GM23248 (cell line): ENCODE measurements around the gene MYO1D. TPM values are rescaled to one million over a fixed set of nuclear protein-coding genes. Genes with fewer than 3 reads are reported as not detected.

Source experiments
- DNase-seq: peaks from one replicate; pipeline ENCODE4 v3.0.0-alpha.2; 2015
- H2AFZ ChIP-seq: fragments of 200-600 bp; sonication (generic); 2 replicates; pipeline ENCODE4 v1.6.1; 2016; ENCODE audit warnings: antibody characterized with exemption
- H3F3A ChIP-seq: fragments of 200-600 bp; sonication (generic); 2 replicates; pipeline ENCODE4 v1.6.1; 2016; ENCODE audit warnings: mild to moderate bottlenecking, antibody characterized with exemption, mixed run types; ENCODE audit not compliant: insufficient read depth
- H3K27ac ChIP-seq: fragments of 200-600 bp; sonication (generic); 2 replicates; pipeline ENCODE4 v1.5.1; 2016; ENCODE audit warnings: mild to moderate bottlenecking
- H3K27me3 ChIP-seq: fragments of 200-600 bp; sonication (generic); replicated peaks from 2 replicates; pipeline ENCODE4 v1.6.1; 2016; ENCODE audit warnings: mild to moderate bottlenecking; ENCODE audit not compliant: insufficient read depth
- H3K36me3 ChIP-seq: fragments of 200-600 bp; sonication (generic); 2 replicates; pipeline ENCODE4 v1.6.1; 2016; ENCODE audit warnings: low read depth, mild to moderate bottlenecking
- H3K4me1 ChIP-seq: fragments of 200-600 bp; sonication (generic); 2 replicates; pipeline ENCODE4 v1.6.1; 2016; ENCODE audit warnings: mild to moderate bottlenecking; ENCODE audit not compliant: insufficient read depth
- H3K4me2 ChIP-seq: fragments of 200-600 bp; sonication (generic); one replicate; pipeline ENCODE4 v1.6.1; 2016; ENCODE audit warnings: mild to moderate bottlenecking; ENCODE audit not compliant: unreplicated experiment
- H3K4me3 ChIP-seq: fragments of 200-600 bp; sonication (generic); 2 replicates; pipeline ENCODE4 v1.5.1; 2016; ENCODE audit warnings: mild to moderate bottlenecking
- H3K79me2 ChIP-seq: fragments of 200-600 bp; sonication (generic); 2 replicates; pipeline ENCODE4 v1.6.1; 2016; ENCODE audit warnings: mild to moderate bottlenecking; ENCODE audit not compliant: insufficient read depth
- H3K9ac ChIP-seq: fragments of 200-600 bp; sonication (generic); 2 replicates; pipeline ENCODE4 v1.6.1; 2016; ENCODE audit warnings: mild to moderate bottlenecking
- H3K9me2 ChIP-seq: fragments of 200-600 bp; sonication (generic); 2 replicates; pipeline ENCODE4 v1.6.1; 2016; ENCODE audit warnings: mixed run types, mild to moderate bottlenecking, moderate library complexity; ENCODE audit not compliant: insufficient read depth
- H3K9me3 ChIP-seq: fragments of 200-600 bp; sonication (generic); one replicate; pipeline ENCODE4 v1.6.1; 2017; ENCODE audit warnings: low read depth
- H4K20me1 ChIP-seq: fragments of 200-600 bp; sonication (generic); 2 replicates; pipeline ENCODE4 v1.6.0; 2016; ENCODE audit not compliant: insufficient read depth
- EZH2 ChIP-seq: fragments of 200-600 bp; sonication (generic); IDR thresholded peaks from 2 replicates; pipeline ENCODE4 v1.6.1; 2018; ENCODE audit warnings: antibody characterized with exemption, mild to moderate bottlenecking; ENCODE audit not compliant: insufficient read depth, poor library complexity, severe bottlenecking
- EZH2phosphoT487 ChIP-seq: fragments of 200-600 bp; sonication (generic); IDR thresholded peaks from 2 replicates; pipeline ENCODE4 v1.6.1; 2018; ENCODE audit warnings: antibody characterized with exemption, moderate library complexity, mild to moderate bottlenecking, low read depth; ENCODE audit not compliant: insufficient read depth
- WGBS, 2 experiments: methylation state at CpG; one replicate each; pipeline ENCODE4 v1.1.6; 2015 to 2017; ENCODE audit warnings: low lambda C conversion rate in 2 of 2, low coverage in 1 of 2; ENCODE audit errors: missing lambda C conversion rate in 2 of 2; 5-methylcytosine and 5-hydroxymethylcytosine counted together
- in situ Hi-C: fragments of 300-500 bp; cut with MboI; formaldehyde crosslinking; loops from 2 replicates; pipeline ENCODE4 v1.15.0; 2020
- polyA plus RNA-seq: library from polyadenylated mRNA; unstranded; fragments of >200 nt; fragmentation: Nextera tagmentation; extraction: Ambion mirVana; gene quantifications from 2 replicates; pipeline ENCODE4 v1.2.1, GENCODE V29; 2016
- total RNA-seq: library from RNA; depleted of rRNA; stranded (reverse); fragments of >200 nt; shearing (Covaris generic); gene quantifications from 2 replicates; pipeline ENCODE4 v1.2.3, GENCODE V29; 2014

The MYO1D gene
- total and polyA plus RNA-seq, 2 experiments from 2014 or later = 54.1 to 99.5 TPM

- no peaks in the 10 kb centered on the region for H4K20me1 ChIP-seq
- no peak for DNase-seq
- H3K79me2 ChIP-seq = no peaks in the 10 kb centered on the region
- no peak overlapping the region for H2AFZ ChIP-seq
- no peaks in the 10 kb centered on the region for H3K9me3 ChIP-seq
- no peaks in the 10 kb centered on the region for H3K9me2 ChIP-seq
- H3K4me2 ChIP-seq = no peak overlapping the region
- no peak for TF ChIP-seq EZH2
- no peak for TF ChIP-seq EZH2phosphoT487
- no peak overlapping the region for H3K4me3 ChIP-seq
- no peak overlapping the region for H3K9ac ChIP-seq
- WGBS, 2 experiments = 84 to 85% methylated on average over 7 of the region's 7 CpGs
- H3K27me3 ChIP-seq = no peaks in the 10 kb centered on the region
- H3K4me1 ChIP-seq = peaks cover 17% of the 10 kb centered on the region
- H3K27ac ChIP-seq = no peak overlapping the region
- H3F3A ChIP-seq = peaks cover 23% of the 10 kb centered on the region
- in situ Hi-C loops = loop anchor here (25.0 kb wide), 1 partner anchor 251 kb away; no protein-coding TSS in a partner anchor
- no peaks in the 10 kb centered on the region for H3K36me3 ChIP-seq
These were observed 36.7 kb upstream of the MYO1D start for GRCh38 chr17:32913593-32913992.

- peaks cover 17% of the 10 kb centered on the region for H3K4me1 ChIP-seq
- no peaks in the 10 kb centered on the region for H3K9me3 ChIP-seq
- no peaks in the 10 kb centered on the region for H3K9me2 ChIP-seq
- H3K36me3 ChIP-seq = no peaks in the 10 kb centered on the region
- TF ChIP-seq EZH2 (no peak), EZH2phosphoT487 (no peak)
- no peaks in the 10 kb centered on the region for H3K27me3 ChIP-seq
- WGBS, 2 experiments = 2% methylated on average over 10 of the region's 10 CpGs
- H3F3A ChIP-seq = peaks cover 23% of the 10 kb centered on the region
- peak; percentile 93 for DNase-seq
- peak overlapping the region; percentile 48 for H3K9ac ChIP-seq
- peak overlapping the region; percentile 90 for H2AFZ ChIP-seq
- peak overlapping the region; percentile 53 for H3K27ac ChIP-seq
- no peaks in the 10 kb centered on the region for H3K79me2 ChIP-seq
- H4K20me1 ChIP-seq = no peaks in the 10 kb centered on the region
- H3K4me3 ChIP-seq = peak overlapping the region; percentile 52
- H3K4me2 ChIP-seq = peak overlapping the region; percentile 75
- in situ Hi-C loops = loop anchor here (25.0 kb wide), 1 partner anchor 250 kb away; no protein-coding TSS in a partner anchor
These were observed 35.4 kb upstream of the MYO1D start for GRCh38 chr17:32912218-32912897.

- Histone ChIP-seq H3K9me3 (no peaks in the 10 kb centered on the region), H2AFZ (peak overlapping the region; percentile 96), H3K9me2 (no peaks in the 10 kb centered on the region), H3K27ac (no peak overlapping the region), H3K4me2 (no peak overlapping the region), H3K27me3 (no peaks in the 10 kb centered on the region), H3K79me2 (no peaks in the 10 kb centered on the region), H3K4me1 (peaks cover 17% of the 10 kb centered on the region), H3F3A (peaks cover 23% of the 10 kb centered on the region), H3K36me3 (no peaks in the 10 kb centered on the region), H3K9ac (no peak overlapping the region), H3K4me3 (no peak overlapping the region), H4K20me1 (no peaks in the 10 kb centered on the region)
- WGBS, 2 experiments = 87 to 94% methylated on average over 3 of the region's 3 CpGs
- TF ChIP-seq EZH2 (no peak), EZH2phosphoT487 (no peak)
- in situ Hi-C loops = loop anchor here (25.0 kb wide), 1 partner anchor 248 kb away; no protein-coding TSS in a partner anchor
- DNase-seq = no peak
These were observed 33.8 kb upstream of the MYO1D start for GRCh38 chr17:32910769-32911168.

GRCh38 chr17:32909787-32910369, 33.0 kb upstream of the MYO1D start:
- no peaks in the 10 kb centered on the region for H3K9me2 ChIP-seq
- H3K36me3 ChIP-seq = no peaks in the 10 kb centered on the region
- H3F3A ChIP-seq = peaks cover 23% of the 10 kb centered on the region
- peaks cover 17% of the 10 kb centered on the region for H3K4me1 ChIP-seq
- peak overlapping the region; percentile 28 for H3K4me2 ChIP-seq
- peak; percentile 91 for DNase-seq
- no peak overlapping the region for H3K4me3 ChIP-seq
- H3K9me3 ChIP-seq = no peaks in the 10 kb centered on the region
- no peaks in the 10 kb centered on the region for H3K27me3 ChIP-seq
- H2AFZ ChIP-seq = peak overlapping the region; percentile 96
- peak overlapping the region; percentile 57 for H3K9ac ChIP-seq
- in situ Hi-C loops = loop anchor here (10.0 to 25.0 kb wide), 2 partner anchors 125 to 248 kb away; no protein-coding TSS in a partner anchor
- H4K20me1 ChIP-seq = no peaks in the 10 kb centered on the region
- H3K79me2 ChIP-seq = no peaks in the 10 kb centered on the region
- 6 to 8% methylated on average over 4 of the region's 4 CpGs for WGBS, 2 experiments
- TF ChIP-seq EZH2phosphoT487 (no peak), EZH2 (no peak)
- no peak overlapping the region for H3K27ac ChIP-seq
